GM21723 (cell line): ENCODE data around the gene ALG14.
"Not testable (repeated sequence)": the region's sequence is repeated elsewhere in the genome, so short reads cannot be mapped to it uniquely, and the experiment has no call there.

Experiments used
- ATAC-seq: cut with Tn5 transposase; IDR thresholded peaks from one replicate; pipeline ENCODE4 v1.9.1; 2021; ENCODE audit warnings: mild to moderate bottlenecking, moderate library complexity; ENCODE audit not compliant: unreplicated experiment

Gene ALG14

GRCh38 chr1:94958081-94958480, 114.7 kb downstream of the ALG14 start:
- no peak for ATAC-seq

GRCh38 chr1:94955767-94956632, 116.8 kb downstream of the ALG14 start:
- no peak for ATAC-seq

GRCh38 chr1:94954263-94955220, 118.2 kb downstream of the ALG14 start:
- no peak for ATAC-seq

GRCh38 chr1:94953746-94954145, 119.0 kb downstream of the ALG14 start:
- ATAC-seq, result no peak

- no peak for ATAC-seq
Measured at GRCh38 chr1:94953107-94953506, 119.6 kb downstream of the ALG14 start.

- ATAC-seq, result no peak
Measured at GRCh38 chr1:94952539-94952938, 120.2 kb downstream of the ALG14 start.

GRCh38 chr1:94951509-94952208, 121.1 kb downstream of the ALG14 start:
- ATAC-seq, result no peak

GRCh38 chr1:94951046-94951445, 121.7 kb downstream of the ALG14 start:
- no peak for ATAC-seq

GRCh38 chr1:94949681-94950661, 122.8 kb downstream of the ALG14 start:
- ATAC-seq, result no peak

- ATAC-seq, result no peak
Measured at GRCh38 chr1:94947437-94947836, 125.3 kb downstream of the ALG14 start.

GRCh38 chr1:94946886-94947285, 125.9 kb downstream of the ALG14 start:
- no peak for ATAC-seq

GRCh38 chr1:94942171-94943128, 130.3 kb downstream of the ALG14 start:
- no peak for ATAC-seq

- ATAC-seq, result not testable (repeated sequence)
Measured at GRCh38 chr1:94941480-94941879, 131.3 kb downstream of the ALG14 start.

GRCh38 chr1:94940738-94941137, 132.0 kb downstream of the ALG14 start:
- no peak for ATAC-seq

GRCh38 chr1:94937820-94938219, 134.9 kb downstream of the ALG14 start:
- ATAC-seq, result no peak

- ATAC-seq, result no peak
Measured at GRCh38 chr1:94936861-94937620, 135.7 kb downstream of the ALG14 start.

GRCh38 chr1:94935476-94935875, 137.3 kb downstream of the ALG14 start:
- no peak for ATAC-seq

GRCh38 chr1:94935034-94935433, 137.7 kb downstream of the ALG14 start:
- ATAC-seq, result no peak
